Measurements from ENCODE around the gene RICTOR. TPM values are rescaled to one million over a fixed set of nuclear protein-coding genes. Genes with fewer than 3 reads are reported as not detected.

The RICTOR gene
- total and polyA plus RNA-seq, 2 of the 4 experiments (the other 2 are of a cell fraction), result 4.1 to 35.7 TPM

DNA sequence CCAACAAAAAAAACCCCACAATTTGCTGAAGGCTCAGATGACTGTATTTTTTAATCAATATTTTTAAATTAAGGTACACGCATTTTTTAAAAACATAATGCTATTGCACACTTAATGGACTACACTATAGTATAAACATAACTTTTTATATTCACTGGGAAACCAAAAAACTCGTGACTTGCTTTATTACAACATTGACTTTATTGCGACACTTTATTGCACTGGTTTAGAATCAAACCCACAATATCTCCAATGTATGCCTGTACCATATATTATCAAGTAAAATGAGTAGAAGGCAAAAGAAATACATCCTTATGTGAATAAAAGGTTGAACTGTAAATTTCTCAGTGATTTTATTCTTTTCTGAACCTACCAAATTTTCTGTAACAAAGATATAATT is 53.7 kb downstream of the RICTOR start:
- H3K23ac ChIP-seq (ENCODE audit: low read depth, low read length), result no peak overlapping the region
- H2AK9ac ChIP-seq (replicated peaks; ENCODE audit: low read depth, low read length, poor library complexity), result no peak overlapping the region
- H3K4me3 ChIP-seq (ENCODE audit: insufficient read depth, low read depth, low read length), result no peak overlapping the region
- no peaks in the 10 kb centered on the region for H3K27me3 ChIP-seq (ENCODE audit: control insufficient read depth, insufficient read depth, low read length)
- H3K4me2 ChIP-seq (ENCODE audit: low read depth, low read length), result no peak overlapping the region
- H4K8ac ChIP-seq (ENCODE audit: low read depth in 2 of 2, low read length in 2 of 2), result no peak overlapping the region
- H3K14ac ChIP-seq (replicated peaks; ENCODE audit: low read depth, low read length), result no peak overlapping the region
- peaks cover 34 to 64% of the 10 kb centered on the region in 2 experiments for H3K79me1 ChIP-seq (ENCODE audit: low read depth in 1 of 2, low read length in 2 of 2)
- intact Hi-C loops (cut with micrococcal nuclease) (no loop called here), in situ Hi-C loops (cut with MboI; ENCODE audit: low sequenced_read_pairs) (no loop called here), dilution Hi-C loops (cut with HindIII; ENCODE audit: low sequenced_read_pairs, unreplicated experiment) (no loop called here)
- H4K5ac ChIP-seq (ENCODE audit: low read depth, low read length), result no peak overlapping the region
- TF ChIP-seq CHD1 (IDR thresholded peaks at IDR 0.05; ENCODE audit: low read depth, low read length), result no peak
- TF ChIP-seq CEBPB (IDR thresholded peaks at IDR 0.05; ENCODE audit: low read depth, low read length), result peak; percentile 89
- no peak overlapping the region for H2BK120ac ChIP-seq (ENCODE audit: low read depth, low read length)
- ChIA-PET POLR2A (ENCODE audit: unreplicated experiment) (no interaction called here), CTCF (no interaction called here)
- no peak overlapping the region for H3K4ac ChIP-seq (ENCODE audit: low read depth, low read length)
- H2AFZ ChIP-seq (replicated peaks; ENCODE audit: low read length, poor library complexity), result no peak overlapping the region
- no peaks in the 10 kb centered on the region; the same call in 1 of the 2 replicates for H3K36me3 ChIP-seq (ENCODE audit: control insufficient read depth, insufficient read depth, low read length)
- H2AK5ac ChIP-seq (ENCODE audit: low read depth, low read length), result no peak overlapping the region
- no TSS peak for BruUV-seq (replicated peaks)
- H3K56ac ChIP-seq (ENCODE audit: extremely low read depth, insufficient read depth, low read length), result no peak overlapping the region
- no peak overlapping the region for H2BK20ac ChIP-seq (ENCODE audit: low read depth, low read length)
- no peak overlapping the region for H3K9ac ChIP-seq (ENCODE audit: low read depth, low read length)
- H3K9me1 ChIP-seq (ENCODE audit: insufficient read depth, low read length), result no peaks in the 10 kb centered on the region; the same call in 1 of the 2 replicates
- no CpG with 5 or more reads among the region's 3 CpGs for whole genome bisulfite sequencing, 2 experiments (ENCODE audit: extremely low coverage in 2 of 2, insufficient read length in 1 of 2)
- H3K4me1 ChIP-seq (ENCODE audit: control insufficient read depth, insufficient read depth, low read length), result peaks cover 15% of the 10 kb centered on the region
- H2BK15ac ChIP-seq (ENCODE audit: low read depth, low read length), result no peak overlapping the region
- DNase-seq (no peak), ATAC-seq (ENCODE audit: low read depth) (no peak)
- no peak overlapping the region for H3K18ac ChIP-seq (ENCODE audit: low read depth, low read length)
- no peak overlapping the region for H3K27ac ChIP-seq (ENCODE audit: insufficient read depth, low read length)
- no peak overlapping the region for H4K91ac ChIP-seq (ENCODE audit: insufficient read depth, low read depth, low read length)
- peaks cover 19% of the 10 kb centered on the region; the same call in 1 of the 2 replicates for H4K20me1 ChIP-seq (ENCODE audit: insufficient read depth, low read length)
- H2BK5ac ChIP-seq (ENCODE audit: low read depth, low read length, poor library complexity, severe bottlenecking), result no peak overlapping the region
- H3K9me3 ChIP-seq (ENCODE audit: control insufficient read depth, insufficient read depth, low read length), result no peaks in the 10 kb centered on the region
